ENCODE measurements around the gene ST7. TPM values are rescaled to one million over a fixed set of nuclear protein-coding genes. Genes with fewer than 3 reads are reported as not detected.

The ST7 gene
- total and polyA plus RNA-seq, 2 donors (not counting 1 experiment from before 2014, with no cell fraction given): 20.0 to 28.6 TPM

- Histone ChIP-seq H4K20me1 (ENCODE audit: control insufficient read depth, extremely low read depth, insufficient read depth, low read length) (no peaks in the 10 kb centered on the region), H3K9ac (ENCODE audit: insufficient read depth, low read length) (no peak overlapping the region), H2AFZ (ENCODE audit: low read length) (no peak overlapping the region), H3K27ac (ENCODE audit: insufficient read depth, low read length) (peak overlapping the region; percentile 72), H3K4me2 (ENCODE audit: extremely low read depth, insufficient read depth, low read length) (peak overlapping the region; percentile 9), H3K36me3 (ENCODE audit: control insufficient read depth, insufficient read depth, low read length) (no peaks in the 10 kb centered on the region), H3K4me3 (replicated peaks in 1 of 4; ENCODE audit: control extremely low read depth in 1 of 4, insufficient read depth in 1 of 4, low read depth in 3 of 4, low read length in 4 of 4) (no peak overlapping the region), H3K9me3 (ENCODE audit: control insufficient read depth, insufficient read depth, low read depth, low read length) (no peaks in the 10 kb centered on the region), H3K4me1 (ENCODE audit: control insufficient read depth, extremely low read depth, insufficient read depth, low read length) (peaks cover 7% of the 10 kb centered on the region), H3K27me3 (ENCODE audit: control insufficient read depth, insufficient read depth, low read length) (no peaks in the 10 kb centered on the region), H3K79me2 (ENCODE audit: control insufficient read depth, insufficient read depth, low read length) (no peaks in the 10 kb centered on the region)
- no peak for TF ChIP-seq EZH2 (IDR thresholded peaks at IDR 0.05; ENCODE audit: low read length, missing control alignments)
- TF ChIP-seq, protein P1, sequence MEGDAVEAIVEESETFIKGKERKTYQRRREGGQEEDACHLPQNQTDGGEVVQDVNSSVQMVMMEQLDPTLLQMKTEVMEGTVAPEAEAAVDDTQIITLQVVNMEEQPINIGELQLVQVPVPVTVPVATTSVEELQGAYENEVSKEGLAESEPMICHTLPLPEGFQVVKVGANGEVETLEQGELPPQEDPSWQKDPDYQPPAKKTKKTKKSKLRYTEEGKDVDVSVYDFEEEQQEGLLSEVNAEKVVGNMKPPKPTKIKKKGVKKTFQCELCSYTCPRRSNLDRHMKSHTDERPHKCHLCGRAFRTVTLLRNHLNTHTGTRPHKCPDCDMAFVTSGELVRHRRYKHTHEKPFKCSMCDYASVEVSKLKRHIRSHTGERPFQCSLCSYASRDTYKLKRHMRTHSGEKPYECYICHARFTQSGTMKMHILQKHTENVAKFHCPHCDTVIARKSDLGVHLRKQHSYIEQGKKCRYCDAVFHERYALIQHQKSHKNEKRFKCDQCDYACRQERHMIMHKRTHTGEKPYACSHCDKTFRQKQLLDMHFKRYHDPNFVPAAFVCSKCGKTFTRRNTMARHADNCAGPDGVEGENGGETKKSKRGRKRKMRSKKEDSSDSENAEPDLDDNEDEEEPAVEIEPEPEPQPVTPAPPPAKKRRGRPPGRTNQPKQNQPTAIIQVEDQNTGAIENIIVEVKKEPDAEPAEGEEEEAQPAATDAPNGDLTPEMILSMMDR (conservative IDR thresholded peaks at IDR 0.05 in 1 of 2, IDR thresholded peaks at IDR 0.05 in 1 of 2; ENCODE audit: low read depth in 1 of 2, low read length in 2 of 2): no peak
- peak; percentile 97 for DNase-seq (ENCODE audit: low read depth in 2 of 2)
These were observed 171.4 kb downstream of the ST7 start for GRCh38 chr7:117124591-117125220.

GRCh38 chr7:117126676-117127075, 173.4 kb downstream of the ST7 start:
- no peak for TF ChIP-seq EZH2 (IDR thresholded peaks at IDR 0.05; ENCODE audit: low read length, missing control alignments)
- TF ChIP-seq, protein P1 (conservative IDR thresholded peaks at IDR 0.05 in 1 of 2, IDR thresholded peaks at IDR 0.05 in 1 of 2; ENCODE audit: low read depth in 1 of 2, low read length in 2 of 2): no peak
- Histone ChIP-seq H3K27ac (ENCODE audit: insufficient read depth, low read length) (no peak overlapping the region), H3K9ac (ENCODE audit: insufficient read depth, low read length) (no peak overlapping the region), H3K79me2 (ENCODE audit: control insufficient read depth, insufficient read depth, low read length) (no peaks in the 10 kb centered on the region), H3K36me3 (ENCODE audit: control insufficient read depth, insufficient read depth, low read length) (no peaks in the 10 kb centered on the region), H3K4me2 (ENCODE audit: extremely low read depth, insufficient read depth, low read length) (no peak overlapping the region), H3K4me3 (replicated peaks in 1 of 4; ENCODE audit: control extremely low read depth in 1 of 4, insufficient read depth in 1 of 4, low read depth in 3 of 4, low read length in 4 of 4) (no peak overlapping the region), H3K4me1 (ENCODE audit: control insufficient read depth, extremely low read depth, insufficient read depth, low read length) (peaks cover 7% of the 10 kb centered on the region), H4K20me1 (ENCODE audit: control insufficient read depth, extremely low read depth, insufficient read depth, low read length) (no peaks in the 10 kb centered on the region), H3K27me3 (ENCODE audit: control insufficient read depth, insufficient read depth, low read length) (no peaks in the 10 kb centered on the region), H3K9me3 (ENCODE audit: control insufficient read depth, insufficient read depth, low read depth, low read length) (no peaks in the 10 kb centered on the region), H2AFZ (ENCODE audit: low read length) (no peak overlapping the region)
- DNase-seq (ENCODE audit: low read depth in 2 of 2): peak in 1 of 2 donors; percentile 37

DNA sequence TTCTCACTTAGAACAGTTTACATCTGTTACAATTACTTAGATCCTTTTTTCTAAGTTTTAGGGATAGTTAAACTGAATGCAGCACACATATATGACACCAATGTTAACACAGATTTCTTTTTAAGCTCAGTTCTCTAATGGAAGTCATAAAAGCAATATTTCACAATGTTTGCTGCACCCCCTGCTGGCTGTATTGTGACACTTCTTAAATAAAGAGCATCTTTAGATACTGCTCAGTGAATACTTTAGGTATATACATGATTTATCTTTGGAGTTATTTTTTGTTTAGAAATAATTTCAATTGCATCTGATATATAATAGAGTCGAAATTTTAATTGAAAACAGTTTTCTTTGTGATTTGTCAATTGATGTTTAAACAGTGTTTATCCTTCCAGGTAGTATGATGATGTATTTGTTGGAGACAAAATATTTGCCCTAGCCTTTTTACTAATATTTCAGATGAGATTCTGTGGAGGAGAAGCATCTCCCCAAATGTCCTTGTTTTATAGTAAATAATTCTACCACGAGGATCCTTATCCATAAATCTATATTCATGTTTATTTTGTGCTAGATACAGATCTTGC, 174.4 kb downstream of the ST7 start:
- Histone ChIP-seq H3K27me3 (ENCODE audit: control insufficient read depth, insufficient read depth, low read length) (no peaks in the 10 kb centered on the region), H3K79me2 (ENCODE audit: control insufficient read depth, insufficient read depth, low read length) (no peaks in the 10 kb centered on the region), H3K4me2 (ENCODE audit: extremely low read depth, insufficient read depth, low read length) (no peak overlapping the region), H3K4me3 (replicated peaks in 1 of 4; ENCODE audit: control extremely low read depth in 1 of 4, insufficient read depth in 1 of 4, low read depth in 3 of 4, low read length in 4 of 4) (no peak overlapping the region), H3K27ac (ENCODE audit: insufficient read depth, low read length) (no peak overlapping the region), H2AFZ (ENCODE audit: low read length) (no peak overlapping the region), H3K9me3 (ENCODE audit: control insufficient read depth, insufficient read depth, low read depth, low read length) (no peaks in the 10 kb centered on the region), H3K4me1 (ENCODE audit: control insufficient read depth, extremely low read depth, insufficient read depth, low read length) (peaks cover 8% of the 10 kb centered on the region), H3K36me3 (ENCODE audit: control insufficient read depth, insufficient read depth, low read length) (no peaks in the 10 kb centered on the region), H3K9ac (ENCODE audit: insufficient read depth, low read length) (no peak overlapping the region), H4K20me1 (ENCODE audit: control insufficient read depth, extremely low read depth, insufficient read depth, low read length) (no peaks in the 10 kb centered on the region)
- DNase-seq (ENCODE audit: low read depth in 2 of 2): peak; percentile 57 to 76
- TF ChIP-seq EZH2 (IDR thresholded peaks at IDR 0.05; ENCODE audit: low read length, missing control alignments): no peak
- TF ChIP-seq, protein P1 (conservative IDR thresholded peaks at IDR 0.05 in 1 of 2, IDR thresholded peaks at IDR 0.05 in 1 of 2; ENCODE audit: low read depth in 1 of 2, low read length in 2 of 2): peak; percentile 55 to 73

Data from fibroblast of lung (primary cell).